ENCODE data around the gene USP6NL.

The USP6NL gene

GRCh38 chr10:11482306-11482705 is 129.1 kb downstream of the USP6NL start:
- peak overlapping the region; percentile 62; the same call in 1 of the 2 replicates for H3K4me2 ChIP-seq (ENCODE audit: low read length)
- H3K4me1 ChIP-seq (ENCODE audit: low read length), result peaks cover 16% of the 10 kb centered on the region
- no peaks in the 10 kb centered on the region for H4K20me1 ChIP-seq (ENCODE audit: insufficient read depth, low read length)
- no peaks in the 10 kb centered on the region for H3K79me2 ChIP-seq (ENCODE audit: low read length)
- no peaks in the 10 kb centered on the region for H3K36me3 ChIP-seq (replicated peaks; ENCODE audit: low read depth, low read length)
- no peak overlapping the region for H2AFZ ChIP-seq (ENCODE audit: low read depth, low read length)
- TF ChIP-seq CTCF (IDR thresholded peaks at IDR 0.05; ENCODE audit: low read depth, low read length) (no peak), EZH2phosphoT487 (IDR thresholded peaks at IDR 0.05; ENCODE audit: low read depth) (no peak)
- no peak overlapping the region for H3K4me3 ChIP-seq (ENCODE audit: low read length)
- no peak overlapping the region for H3K27ac ChIP-seq (ENCODE audit: low read length)
- no peaks in the 10 kb centered on the region for H3K27me3 ChIP-seq (ENCODE audit: low read depth, low read length)
- no peak overlapping the region for H3K9ac ChIP-seq (ENCODE audit: low read length)
- no peaks in the 10 kb centered on the region for H3K9me3 ChIP-seq (ENCODE audit: insufficient read depth, low read length)

GRCh38 chr10:11480687-11481086 is 130.8 kb downstream of the USP6NL start:
- peaks cover 16% of the 10 kb centered on the region for H3K4me1 ChIP-seq (ENCODE audit: low read length)
- no peak overlapping the region for H2AFZ ChIP-seq (ENCODE audit: low read depth, low read length)
- H3K4me2 ChIP-seq (ENCODE audit: low read length), result no peak overlapping the region
- H3K36me3 ChIP-seq (replicated peaks; ENCODE audit: low read depth, low read length), result no peaks in the 10 kb centered on the region
- H3K27ac ChIP-seq (ENCODE audit: low read length), result no peak overlapping the region
- H4K20me1 ChIP-seq (ENCODE audit: insufficient read depth, low read length), result no peaks in the 10 kb centered on the region
- H3K9me3 ChIP-seq (ENCODE audit: insufficient read depth, low read length), result no peaks in the 10 kb centered on the region
- H3K79me2 ChIP-seq (ENCODE audit: low read length), result no peaks in the 10 kb centered on the region
- no peak overlapping the region for H3K9ac ChIP-seq (ENCODE audit: low read length)
- no peak overlapping the region for H3K4me3 ChIP-seq (ENCODE audit: low read length)
- TF ChIP-seq EZH2phosphoT487 (IDR thresholded peaks at IDR 0.05; ENCODE audit: low read depth), result no peak
- TF ChIP-seq CTCF (IDR thresholded peaks at IDR 0.05; ENCODE audit: low read depth, low read length), result no peak
- no peaks in the 10 kb centered on the region for H3K27me3 ChIP-seq (ENCODE audit: low read depth, low read length)

GRCh38 chr10:11479300-11479699 is 132.2 kb downstream of the USP6NL start:
- no peak for TF ChIP-seq EZH2phosphoT487 (IDR thresholded peaks at IDR 0.05; ENCODE audit: low read depth)
- no peak for TF ChIP-seq CTCF (IDR thresholded peaks at IDR 0.05; ENCODE audit: low read depth, low read length)
- no peaks in the 10 kb centered on the region for H3K36me3 ChIP-seq (replicated peaks; ENCODE audit: low read depth, low read length)
- H4K20me1 ChIP-seq (ENCODE audit: insufficient read depth, low read length), result no peaks in the 10 kb centered on the region
- H3K9me3 ChIP-seq (ENCODE audit: insufficient read depth, low read length), result no peaks in the 10 kb centered on the region
- H3K27me3 ChIP-seq (ENCODE audit: low read depth, low read length), result no peaks in the 10 kb centered on the region
- H3K4me3 ChIP-seq (ENCODE audit: low read length), result no peak overlapping the region
- no peak overlapping the region for H3K27ac ChIP-seq (ENCODE audit: low read length)
- no peak overlapping the region for H2AFZ ChIP-seq (ENCODE audit: low read depth, low read length)
- no peak overlapping the region for H3K4me2 ChIP-seq (ENCODE audit: low read length)
- peaks cover 16% of the 10 kb centered on the region for H3K4me1 ChIP-seq (ENCODE audit: low read length)
- no peaks in the 10 kb centered on the region for H3K79me2 ChIP-seq (ENCODE audit: low read length)
- no peak overlapping the region for H3K9ac ChIP-seq (ENCODE audit: low read length)

- Histone ChIP-seq H3K9me3 (ENCODE audit: insufficient read depth, low read length) (no peaks in the 10 kb centered on the region), H3K36me3 (replicated peaks; ENCODE audit: low read depth, low read length) (no peaks in the 10 kb centered on the region), H3K4me3 (ENCODE audit: low read length) (no peak overlapping the region), H3K4me2 (ENCODE audit: low read length) (no peak overlapping the region), H3K9ac (ENCODE audit: low read length) (no peak overlapping the region), H4K20me1 (ENCODE audit: insufficient read depth, low read length) (no peaks in the 10 kb centered on the region), H3K27ac (ENCODE audit: low read length) (no peak overlapping the region), H2AFZ (ENCODE audit: low read depth, low read length) (no peak overlapping the region), H3K79me2 (ENCODE audit: low read length) (no peaks in the 10 kb centered on the region), H3K4me1 (ENCODE audit: low read length) (peaks cover 12% of the 10 kb centered on the region), H3K27me3 (ENCODE audit: low read depth, low read length) (no peaks in the 10 kb centered on the region)
- TF ChIP-seq CTCF (IDR thresholded peaks at IDR 0.05; ENCODE audit: low read depth, low read length), result no peak
- no peak for TF ChIP-seq EZH2phosphoT487 (IDR thresholded peaks at IDR 0.05; ENCODE audit: low read depth)
Observed at GRCh38 chr10:11478807-11479206, 132.6 kb downstream of the USP6NL start.
